PC-3 (cell line): ENCODE data around the gene RPRD1A. TPM values are rescaled to one million over a fixed set of nuclear protein-coding genes. Genes with fewer than 3 reads are reported as not detected.

Experiments used
- ATAC-seq: fragments of 200-7000 bp; cut with Tn5 transposase; 2 replicates; pipeline ENCODE4 v1.9.1; 2020; ENCODE audit warnings: mild to moderate bottlenecking, moderate library complexity
- BruUV-seq: library from RNA; stranded (reverse); fragments of 400-500 nt; replicated peaks from 2 replicates; lab custom pipeline; 2021; lab: Mats Ljungman, UMichigan
- CTCF ChIA-PET: fragments of 300-600 bp; sonication (Branson Sonifier 250); formaldehyde crosslinking; loops from one replicate; lab custom pipeline; 2022; ENCODE audit warnings: antibody characterized with exemption; lab: Charles Lee
- POLR2A ChIA-PET: fragments of 300-600 bp; sonication (Branson Sonifier 250); formaldehyde crosslinking; loops from one replicate; lab custom pipeline; 2022; ENCODE audit warnings: antibody characterized with exemption; ENCODE audit not compliant: unreplicated experiment; lab: Charles Lee
- DNase-seq: peaks from one replicate; pipeline ENCODE4 v3.0.0-alpha.2; 2015
- H2AFZ ChIP-seq: fragments of 300-600 bp; sonication (generic); 2 replicates; pipeline ENCODE4 v1.6.0; 2016; ENCODE audit warnings: antibody characterized with exemption, low read length
- H3F3A ChIP-seq: fragments of 300-600 bp; sonication (generic); one replicate; pipeline ENCODE4 v1.6.0; 2017; ENCODE audit warnings: antibody characterized with exemption, low read length, control low read depth, mild to moderate bottlenecking; ENCODE audit not compliant: unreplicated experiment
- H3K27ac ChIP-seq: fragments of 300-600 bp; sonication (generic); 2 replicates; pipeline ENCODE4 v1.5.1; 2016; ENCODE audit warnings: mild to moderate bottlenecking, low read length
- H3K27me3 ChIP-seq: fragments of 300-600 bp; sonication (generic); 2 replicates; pipeline ENCODE4 v1.6.1; 2016; ENCODE audit warnings: low read length, mixed read lengths
- H3K36me3 ChIP-seq: fragments of 300-600 bp; sonication (generic); 2 replicates; pipeline ENCODE4 v1.6.1; 2016; ENCODE audit warnings: low read depth, mixed run types, low read length, mixed read lengths
- H3K4me1 ChIP-seq: fragments of 300-600 bp; sonication (generic); 2 replicates; pipeline ENCODE4 v1.5.1; 2016; ENCODE audit warnings: low read length; ENCODE audit not compliant: insufficient read depth
- H3K4me2 ChIP-seq: fragments of 300-600 bp; sonication (generic); 2 replicates; pipeline ENCODE4 v1.6.0; 2016; ENCODE audit warnings: low read length
- H3K4me3 ChIP-seq: fragments of 300-600 bp; sonication (generic); 2 replicates; pipeline ENCODE4 v1.5.1; 2016; ENCODE audit warnings: mild to moderate bottlenecking, low read length, mixed read lengths
- H3K79me2 ChIP-seq: fragments of 300-600 bp; sonication (generic); 2 replicates; pipeline ENCODE4 v1.6.1; 2017; ENCODE audit warnings: low read length, mixed read lengths
- H3K9ac ChIP-seq: fragments of 300-600 bp; sonication (generic); 2 replicates; pipeline ENCODE4 v1.6.0; 2016; ENCODE audit warnings: mild to moderate bottlenecking, low read length
- H3K9me2 ChIP-seq: fragments of 300-600 bp; sonication (generic); replicated peaks from 2 replicates; pipeline ENCODE4 v1.6.1; 2016; ENCODE audit warnings: mixed run types, low read length, mixed read lengths
- H3K9me3 ChIP-seq: fragments of 300-600 bp; sonication (generic); 2 replicates; pipeline ENCODE4 v1.6.1; 2016; ENCODE audit warnings: low read length, mixed read lengths
- H4K20me1 ChIP-seq: fragments of 300-600 bp; sonication (generic); 2 replicates; pipeline ENCODE4 v1.6.1; 2016; ENCODE audit warnings: low read length, mixed read lengths
- EZH2 ChIP-seq: fragments of 300-600 bp; sonication (generic); IDR thresholded peaks from one replicate; pipeline ENCODE4 v1.6.1; 2017; ENCODE audit warnings: antibody characterized with exemption, mild to moderate bottlenecking, low read length; ENCODE audit not compliant: unreplicated experiment
- EZH2phosphoT487 ChIP-seq: fragments of 300-600 bp; sonication (generic); IDR thresholded peaks from 2 replicates; pipeline ENCODE4 v1.6.1; 2018; ENCODE audit warnings: mild to moderate bottlenecking, antibody characterized with exemption, low read length, borderline replicate concordance
- intact Hi-C: fragments of 100-400 bp; cut with micrococcal nuclease; formaldehyde crosslinking; loops from 2 replicates; pipeline ENCODE4 v1.9.0; 2023
- total RNA-seq: library from RNA; depleted of rRNA; stranded (reverse); fragments of >200 nt; gene quantifications from 2 replicates; pipeline ENCODE4 v1.2.3, GENCODE V29; 2014
- TF ChIP-seq, protein P1 (sequence below): fragments of 300-600 bp; sonication (generic); conservative IDR thresholded peaks from 2 replicates; pipeline ENCODE4 v1.5.1; 2017; ENCODE audit warnings: antibody characterized with exemption, low read depth, mild to moderate bottlenecking, low read length

The RPRD1A gene
- total RNA-seq, 1 experiment from 2014 or later, result 42.2 TPM

DNA sequence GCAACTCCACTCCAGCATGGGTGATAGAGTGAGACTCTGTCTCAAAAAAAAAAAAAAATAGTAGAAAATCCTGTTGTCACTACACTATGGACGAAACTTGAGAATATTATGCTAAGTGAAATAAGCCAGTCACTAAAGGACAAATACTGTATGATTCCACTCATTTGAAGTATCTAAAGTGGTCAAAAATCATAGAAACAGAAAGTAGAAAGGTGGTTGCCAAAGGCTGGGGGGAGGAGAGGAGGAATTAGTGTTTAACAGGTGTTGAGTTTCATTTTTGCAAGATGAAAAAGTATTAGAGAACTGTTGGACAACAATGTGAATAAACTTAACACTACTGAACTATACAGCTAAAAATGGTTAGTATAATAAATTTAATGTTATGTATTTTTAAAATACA lies 113.7 kb downstream of the RPRD1A start:
- no peak overlapping the region for H3K4me2 ChIP-seq
- ATAC-seq, result no peak
- H3F3A ChIP-seq, result no peaks in the 10 kb centered on the region
- no peaks in the 10 kb centered on the region; the same call in 1 of the 2 replicates for H3K36me3 ChIP-seq
- no peak overlapping the region for H3K27ac ChIP-seq
- H2AFZ ChIP-seq, result no peak overlapping the region
- H3K27me3 ChIP-seq, result no peaks in the 10 kb centered on the region
- H3K4me3 ChIP-seq, result no peak overlapping the region
- TF ChIP-seq, protein P1, sequence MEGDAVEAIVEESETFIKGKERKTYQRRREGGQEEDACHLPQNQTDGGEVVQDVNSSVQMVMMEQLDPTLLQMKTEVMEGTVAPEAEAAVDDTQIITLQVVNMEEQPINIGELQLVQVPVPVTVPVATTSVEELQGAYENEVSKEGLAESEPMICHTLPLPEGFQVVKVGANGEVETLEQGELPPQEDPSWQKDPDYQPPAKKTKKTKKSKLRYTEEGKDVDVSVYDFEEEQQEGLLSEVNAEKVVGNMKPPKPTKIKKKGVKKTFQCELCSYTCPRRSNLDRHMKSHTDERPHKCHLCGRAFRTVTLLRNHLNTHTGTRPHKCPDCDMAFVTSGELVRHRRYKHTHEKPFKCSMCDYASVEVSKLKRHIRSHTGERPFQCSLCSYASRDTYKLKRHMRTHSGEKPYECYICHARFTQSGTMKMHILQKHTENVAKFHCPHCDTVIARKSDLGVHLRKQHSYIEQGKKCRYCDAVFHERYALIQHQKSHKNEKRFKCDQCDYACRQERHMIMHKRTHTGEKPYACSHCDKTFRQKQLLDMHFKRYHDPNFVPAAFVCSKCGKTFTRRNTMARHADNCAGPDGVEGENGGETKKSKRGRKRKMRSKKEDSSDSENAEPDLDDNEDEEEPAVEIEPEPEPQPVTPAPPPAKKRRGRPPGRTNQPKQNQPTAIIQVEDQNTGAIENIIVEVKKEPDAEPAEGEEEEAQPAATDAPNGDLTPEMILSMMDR, result no peak
- TF ChIP-seq EZH2phosphoT487 (no peak), EZH2 (no peak)
- H3K4me1 ChIP-seq, result no peaks in the 10 kb centered on the region
- H3K9me3 ChIP-seq, result no peaks in the 10 kb centered on the region
- CTCF ChIA-PET, result no interaction called here
- no peak overlapping the region for H3K9ac ChIP-seq
- intact Hi-C loops, result no loop called here
- H3K9me2 ChIP-seq, result no peaks in the 10 kb centered on the region
- BruUV-seq, result no TSS peak
- no peaks in the 10 kb centered on the region for H4K20me1 ChIP-seq
- DNase-seq, result no peak
- POLR2A ChIA-PET, result no interaction called here
- H3K79me2 ChIP-seq, result no peaks in the 10 kb centered on the region

- TF ChIP-seq EZH2phosphoT487, result no peak
- TF ChIP-seq, protein P1, result no peak
- TF ChIP-seq EZH2, result no peak
- BruUV-seq, result no TSS peak
- Histone ChIP-seq H4K20me1 (no peaks in the 10 kb centered on the region), H3F3A (no peaks in the 10 kb centered on the region), H3K9me3 (no peaks in the 10 kb centered on the region), H3K4me2 (peak overlapping the region; percentile 69; the same call in 1 of the 2 replicates), H3K9me2 (no peaks in the 10 kb centered on the region), H3K79me2 (no peaks in the 10 kb centered on the region), H3K4me1 (no peaks in the 10 kb centered on the region), H2AFZ (no peak overlapping the region), H3K36me3 (no peaks in the 10 kb centered on the region; the same call in 1 of the 2 replicates), H3K27me3 (no peaks in the 10 kb centered on the region), H3K9ac (no peak overlapping the region), H3K4me3 (0 out of 2 replicates have a peak overlapping the region, but pooled peaks have one; percentile 48), H3K27ac (no peak overlapping the region)
- DNase-seq, result no peak
- intact Hi-C loops, result loop anchor here (1.0 kb wide), 2 partner anchors 33 to 194 kb away; no protein-coding TSS in a partner anchor
- no peak for ATAC-seq
- CTCF ChIA-PET, result interaction anchor here (0.8 kb wide), 1 partner anchor 194 kb away, joined by 3 read pairs; no protein-coding TSS in a partner anchor
- POLR2A ChIA-PET, result no interaction called here
These were observed 116.8 kb downstream of the RPRD1A start for GRCh38 chr18:35950628-35950982.

- Histone ChIP-seq H3K4me3 (peak overlapping the region; percentile 48; the same call in 1 of the 2 replicates), H4K20me1 (no peaks in the 10 kb centered on the region), H2AFZ (peak overlapping the region; percentile 64; the same call in 1 of the 2 replicates), H3K36me3 (no peaks in the 10 kb centered on the region; the same call in 1 of the 2 replicates), H3K9ac (no peak overlapping the region), H3K27ac (no peak overlapping the region), H3F3A (no peaks in the 10 kb centered on the region), H3K4me2 (peak overlapping the region; percentile 69), H3K79me2 (no peaks in the 10 kb centered on the region), H3K4me1 (no peaks in the 10 kb centered on the region), H3K27me3 (no peaks in the 10 kb centered on the region), H3K9me3 (no peaks in the 10 kb centered on the region), H3K9me2 (no peaks in the 10 kb centered on the region)
- intact Hi-C loops, result loop anchor here (1.0 kb wide), 2 partner anchors 33 to 194 kb away; no protein-coding TSS in a partner anchor
- no TSS peak for BruUV-seq
- no peak for TF ChIP-seq EZH2phosphoT487
- no peak for TF ChIP-seq EZH2
- TF ChIP-seq, protein P1, result peak; percentile 63
- POLR2A ChIA-PET, result no interaction called here
- CTCF ChIA-PET, result interaction anchor here (0.8 kb wide), 1 partner anchor 194 kb away, joined by 3 read pairs; no protein-coding TSS in a partner anchor
- peak; percentile 41 for DNase-seq
- peak; percentile 37; the same call in 1 of the 2 replicates for ATAC-seq
These were observed 117.3 kb downstream of the RPRD1A start for GRCh38 chr18:35949903-35950627.
